Nephron (organoid): ENCODE data around the gene HOXA7.
A peak's percentile ranks its signal among the peaks of the same experiment; 100 is the strongest.

ENCODE experiments used
- H3K27ac Mint-ChIP-seq, 3 experiments: 2 replicates each; pipeline ENCODE4 v1.8.0; 2020; ENCODE audit warnings: mixed read lengths in 3 of 3, mild to moderate bottlenecking in 2 of 3, moderate library complexity in 1 of 3
- H3K27me3 Mint-ChIP-seq: 2 replicates; pipeline ENCODE4 v1.8.0; 2021; ENCODE audit warnings: low read depth, mild to moderate bottlenecking, moderate library complexity, mixed read lengths
- H3K36me3 Mint-ChIP-seq: 2 replicates; pipeline ENCODE4 v1.8.0; 2020; ENCODE audit warnings: low read depth, mixed read lengths
- H3K4me1 Mint-ChIP-seq: 2 replicates; pipeline ENCODE4 v1.8.0; 2020; ENCODE audit warnings: mixed read lengths
- H3K4me3 Mint-ChIP-seq, 3 experiments: 2 replicates each; pipeline ENCODE4 v1.8.0; 2020; ENCODE audit warnings: mild to moderate bottlenecking in 3 of 3, mixed read lengths in 3 of 3, moderate library complexity in 2 of 3
- H3K9me3 Mint-ChIP-seq: 2 replicates; pipeline ENCODE4 v1.8.0; 2020; ENCODE audit warnings: mixed read lengths
- TF ChIP-seq, protein P1 (sequence below), 3 experiments: fragments of 200-600 bp; sonication (generic); IDR thresholded peaks; one replicate each; pipeline ENCODE4 v1.5.0; 2021; ENCODE audit warnings: antibody characterized with exemption in 3 of 3; ENCODE audit not compliant: unreplicated experiment in 3 of 3

Gene HOXA7

DNA sequence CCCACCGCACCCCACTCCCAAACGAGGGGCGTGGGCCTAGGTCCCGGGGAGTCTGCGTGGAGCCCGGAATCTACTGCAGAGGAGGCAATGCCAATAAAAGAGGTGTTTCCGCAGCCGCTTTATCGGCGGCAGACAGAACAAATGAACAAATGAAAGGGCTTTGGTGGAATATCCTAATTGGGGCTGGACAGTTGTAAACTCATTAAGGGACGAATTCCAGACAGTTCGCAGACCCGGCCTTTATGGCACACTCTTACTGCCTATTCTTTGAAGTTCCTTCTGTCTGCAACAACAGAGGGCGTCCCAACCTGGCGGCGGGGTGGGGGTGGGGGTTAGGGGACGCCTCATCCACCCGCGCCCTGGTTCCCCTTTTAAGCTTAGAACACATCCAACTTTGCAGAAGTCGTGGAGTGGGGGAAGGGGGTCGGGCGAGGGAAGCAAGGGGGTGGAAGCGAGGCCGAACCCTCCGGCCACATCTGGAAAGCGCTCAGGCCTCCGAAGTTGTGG is 4.8 kb upstream of the HOXA7 start:
- H3K4me1 Mint-ChIP-seq = peaks cover 29% of the 10 kb centered on the region
- H3K36me3 Mint-ChIP-seq = peaks cover 38% of the 10 kb centered on the region
- H3K9me3 Mint-ChIP-seq = no peaks in the 10 kb centered on the region

DNA sequence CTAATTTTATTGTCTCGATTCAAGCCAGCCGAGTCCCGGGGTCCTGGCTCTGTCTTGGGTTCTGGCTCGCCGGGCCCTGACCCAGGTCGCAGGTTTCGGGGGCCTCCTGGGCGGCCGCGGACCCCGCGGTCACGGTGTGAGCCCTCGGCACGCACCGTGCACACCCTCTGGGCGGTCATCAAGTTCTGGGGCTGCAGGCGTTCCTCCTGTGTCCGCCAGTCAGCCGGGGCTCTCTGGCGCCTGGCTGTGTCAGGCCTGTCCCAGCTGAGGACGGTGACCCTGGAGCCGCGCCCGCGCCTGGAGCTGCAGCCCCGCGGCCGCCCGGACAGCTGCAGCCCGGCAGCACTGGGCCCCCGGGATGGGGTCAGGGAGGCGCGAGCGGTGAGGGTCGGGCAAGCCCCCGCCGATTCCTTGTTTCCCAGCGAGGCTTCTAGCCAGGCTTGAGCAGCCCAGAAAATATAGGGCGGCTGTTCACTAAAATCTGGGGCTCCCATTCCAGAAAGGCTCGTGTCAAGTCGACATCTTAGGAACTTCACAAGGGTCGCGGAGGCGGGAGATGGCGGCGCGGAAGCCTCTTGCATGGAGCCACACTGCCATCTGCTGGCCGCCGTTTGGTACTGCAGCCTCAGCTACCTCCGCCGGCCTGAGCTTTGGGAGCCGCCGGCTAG is 4.2 kb upstream of the HOXA7 start:
- Mint-ChIP-seq H3K27ac (peak overlapping the region; percentile 99 to 100 (median 99)), H3K4me3 (peak overlapping the region; percentile 87 to 95 (median 93)), H3K27me3 (peaks cover 4% of the 10 kb centered on the region), H3K4me1 (peaks cover 29% of the 10 kb centered on the region), H3K9me3 (no peaks in the 10 kb centered on the region), H3K36me3 (peaks cover 35% of the 10 kb centered on the region)
- TF ChIP-seq, protein P1, sequence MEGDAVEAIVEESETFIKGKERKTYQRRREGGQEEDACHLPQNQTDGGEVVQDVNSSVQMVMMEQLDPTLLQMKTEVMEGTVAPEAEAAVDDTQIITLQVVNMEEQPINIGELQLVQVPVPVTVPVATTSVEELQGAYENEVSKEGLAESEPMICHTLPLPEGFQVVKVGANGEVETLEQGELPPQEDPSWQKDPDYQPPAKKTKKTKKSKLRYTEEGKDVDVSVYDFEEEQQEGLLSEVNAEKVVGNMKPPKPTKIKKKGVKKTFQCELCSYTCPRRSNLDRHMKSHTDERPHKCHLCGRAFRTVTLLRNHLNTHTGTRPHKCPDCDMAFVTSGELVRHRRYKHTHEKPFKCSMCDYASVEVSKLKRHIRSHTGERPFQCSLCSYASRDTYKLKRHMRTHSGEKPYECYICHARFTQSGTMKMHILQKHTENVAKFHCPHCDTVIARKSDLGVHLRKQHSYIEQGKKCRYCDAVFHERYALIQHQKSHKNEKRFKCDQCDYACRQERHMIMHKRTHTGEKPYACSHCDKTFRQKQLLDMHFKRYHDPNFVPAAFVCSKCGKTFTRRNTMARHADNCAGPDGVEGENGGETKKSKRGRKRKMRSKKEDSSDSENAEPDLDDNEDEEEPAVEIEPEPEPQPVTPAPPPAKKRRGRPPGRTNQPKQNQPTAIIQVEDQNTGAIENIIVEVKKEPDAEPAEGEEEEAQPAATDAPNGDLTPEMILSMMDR (IDR thresholded peaks at IDR 0.05; ENCODE audit: unreplicated experiment in 3 of 3) = peak; percentile 98 to 99 (median 99)

More for the DNA sequence above, 4.8 kb upstream of the HOXA7 start:
- TF ChIP-seq, protein P1 (IDR thresholded peaks at IDR 0.05; ENCODE audit: unreplicated experiment in 3 of 3) = peak in 1 of 3 experiments; percentile 28
- Mint-ChIP-seq H3K27ac (peak overlapping the region; percentile 99 to 100 (median 99)), H3K27me3 (peaks cover 3% of the 10 kb centered on the region), H3K4me3 (peak overlapping the region; percentile 87 to 95 (median 93))

DNA sequence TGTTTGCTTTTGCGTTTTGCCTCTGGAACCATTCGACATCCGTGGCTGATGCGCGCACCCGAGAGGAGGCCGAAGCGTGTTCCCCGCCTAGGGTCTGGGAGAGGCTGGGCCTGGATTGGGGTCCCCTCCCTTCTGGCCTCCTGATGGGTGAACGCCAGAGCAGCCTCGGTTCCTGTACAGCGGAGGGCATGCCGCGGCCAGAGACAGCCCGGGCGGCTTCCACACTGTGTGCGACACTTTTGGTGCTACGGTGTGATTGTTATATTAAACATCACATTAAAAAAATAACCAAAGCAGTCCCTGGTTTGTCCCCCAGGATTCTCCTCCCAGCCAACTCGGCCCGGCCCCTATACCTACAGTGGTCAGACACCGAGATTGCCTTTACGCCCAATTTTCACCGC is 3.7 kb upstream of the HOXA7 start:
- H3K27ac Mint-ChIP-seq = peak overlapping the region; percentile 97 to 100 (median 99)
- TF ChIP-seq, protein P1 (IDR thresholded peaks at IDR 0.05; ENCODE audit: unreplicated experiment in 3 of 3) = no peak
- peaks cover 4% of the 10 kb centered on the region for H3K27me3 Mint-ChIP-seq
- peak overlapping the region; percentile 84 to 95 (median 86) for H3K4me3 Mint-ChIP-seq
- H3K36me3 Mint-ChIP-seq = peaks cover 32% of the 10 kb centered on the region
- peaks cover 29% of the 10 kb centered on the region for H3K4me1 Mint-ChIP-seq
- H3K9me3 Mint-ChIP-seq = no peaks in the 10 kb centered on the region

DNA sequence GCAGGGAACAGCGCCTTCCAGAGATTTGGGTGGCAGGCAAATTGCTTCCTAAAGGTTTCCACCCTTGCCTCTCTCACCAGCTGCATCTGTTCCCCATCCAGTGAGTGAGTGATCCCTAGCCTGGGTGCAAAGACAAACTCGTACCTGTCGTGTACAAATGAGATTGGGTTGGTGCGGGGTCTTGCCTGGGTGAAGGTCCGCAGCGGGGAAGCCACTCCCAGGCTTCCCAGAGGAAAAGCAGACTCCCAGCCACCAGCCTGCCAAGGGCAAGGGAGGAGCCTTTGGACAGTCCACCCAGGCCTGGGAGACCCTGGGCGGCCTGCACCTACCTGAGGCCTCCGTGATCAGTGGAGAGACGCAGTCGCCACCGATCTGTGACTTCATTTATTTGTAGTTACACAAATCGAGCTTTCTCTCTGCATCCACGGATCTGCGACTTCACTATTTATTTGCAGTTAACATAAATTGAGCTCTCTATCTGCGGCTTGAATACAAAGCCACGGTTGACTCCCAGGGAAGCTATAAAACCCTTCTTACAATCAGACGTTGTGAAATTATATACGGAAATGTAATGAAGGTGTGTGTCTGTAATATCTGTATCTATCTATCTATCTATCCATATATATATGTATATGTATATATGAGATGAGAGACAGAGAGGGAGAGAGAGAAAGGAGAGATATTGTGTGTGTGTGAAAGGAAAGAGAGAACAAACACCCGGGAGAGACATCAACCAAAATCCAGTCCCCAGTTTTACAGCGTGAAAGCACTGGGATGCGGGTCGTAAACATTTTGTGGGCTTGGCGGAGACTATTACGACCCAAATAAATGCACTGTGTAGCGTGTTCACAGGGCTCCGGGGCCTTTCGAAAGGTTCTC is 3.0 kb upstream of the HOXA7 start:
- H3K4me3 Mint-ChIP-seq = peak overlapping the region; percentile 84 to 95 (median 86)
- H3K9me3 Mint-ChIP-seq = no peaks in the 10 kb centered on the region
- H3K27me3 Mint-ChIP-seq = peaks cover 4% of the 10 kb centered on the region
- H3K27ac Mint-ChIP-seq = peak overlapping the region; percentile 97 to 100 (median 99)
- H3K4me1 Mint-ChIP-seq = peaks cover 34% of the 10 kb centered on the region
- TF ChIP-seq, protein P1 (IDR thresholded peaks at IDR 0.05; ENCODE audit: unreplicated experiment in 3 of 3) = no peak
- H3K36me3 Mint-ChIP-seq = peaks cover 32% of the 10 kb centered on the region

DNA sequence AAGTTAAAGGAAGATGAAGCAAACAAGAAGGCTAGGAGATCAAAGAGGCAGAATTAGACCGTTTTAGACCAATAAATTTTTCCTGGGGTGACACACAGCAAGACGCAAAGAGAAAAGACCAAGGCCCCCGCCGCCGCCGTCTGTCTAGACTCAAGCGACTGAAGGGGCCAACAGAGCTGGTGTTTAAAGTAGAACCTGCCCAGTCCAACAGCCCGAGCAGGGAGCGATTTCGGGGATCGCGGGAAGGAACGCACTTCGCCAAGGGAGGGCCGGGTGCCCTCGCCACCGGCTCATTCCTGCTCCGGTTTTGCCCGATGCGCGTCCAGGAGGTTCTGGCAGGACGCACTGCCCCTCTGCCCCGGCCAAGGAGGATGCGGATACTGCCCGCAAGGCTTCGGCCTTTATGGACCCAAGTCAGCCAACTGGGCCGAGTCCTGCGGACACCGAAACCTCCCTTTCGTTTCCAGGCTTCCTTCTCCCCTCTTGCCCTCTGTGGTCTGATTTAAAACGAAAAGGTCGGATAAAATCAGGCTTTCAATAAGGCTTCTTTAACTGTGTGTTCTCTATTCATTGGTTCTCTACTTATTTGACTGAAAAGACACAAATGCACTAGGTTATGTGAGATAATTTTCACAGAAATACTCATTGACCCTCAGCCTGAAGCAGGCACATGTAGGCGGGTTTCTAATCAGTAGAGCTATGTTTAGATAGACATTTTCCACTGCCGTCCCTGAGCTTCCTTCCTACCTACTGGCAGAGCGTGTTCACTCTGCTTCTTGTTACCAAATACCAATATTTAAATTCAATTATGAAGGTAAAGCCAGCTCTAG is 2.2 kb upstream of the HOXA7 start:
- TF ChIP-seq, protein P1 (IDR thresholded peaks at IDR 0.05; ENCODE audit: unreplicated experiment in 3 of 3) = no peak
- Mint-ChIP-seq H3K27me3 (peaks cover 4% of the 10 kb centered on the region), H3K27ac (peak overlapping the region; percentile 97 to 100 (median 99)), H3K9me3 (no peaks in the 10 kb centered on the region), H3K4me1 (peaks cover 43% of the 10 kb centered on the region), H3K36me3 (peaks cover 32% of the 10 kb centered on the region), H3K4me3 (peak overlapping the region; percentile 84 to 95 (median 86))
